HL-60/S4 treated with retinoic acid at 250 ng/mL for 4 days and 3 days (cell line): ENCODE data around the gene PRPS1.
"Not testable (repeated sequence)": the region's sequence is repeated elsewhere in the genome, so short reads cannot be mapped to it uniquely, and the experiment has no call there.

Source experiments
- in situ Hi-C: fragments of 300-500 bp; cut with MboI; formaldehyde crosslinking; loops from 2 replicates; pipeline ENCODE4 v1.7.0; 2022; ENCODE audit warnings: low sequenced_read_pairs

The PRPS1 gene

GRCh38 chrX:107627838-107628661 is at the start of gene PRPS1:
PRPS1 (plus strand) TSS chrX:107628510; CDS start chrX:107628629, 119 bp downstream.
- in situ Hi-C loops = no loop called here

GRCh38 chrX:107579956-107580355 is 48.4 kb upstream of the PRPS1 start:
- in situ Hi-C loops = no loop called here

GRCh38 chrX:107581923-107582322 is 46.4 kb upstream of the PRPS1 start:
- in situ Hi-C loops = no loop called here

GRCh38 chrX:107589243-107589642 is 39.1 kb upstream of the PRPS1 start:
- in situ Hi-C loops = no loop called here

- in situ Hi-C loops = no loop called here
Measured at GRCh38 chrX:107596651-107597050, 31.7 kb upstream of the PRPS1 start.

- in situ Hi-C loops = no loop called here
Measured at GRCh38 chrX:107597264-107597663, 31.0 kb upstream of the PRPS1 start.

- in situ Hi-C loops = no loop called here
Measured at GRCh38 chrX:107597791-107598190, 30.5 kb upstream of the PRPS1 start.

GRCh38 chrX:107599450-107599861 is 28.9 kb upstream of the PRPS1 start:
- in situ Hi-C loops = no loop called here

- in situ Hi-C loops = no loop called here
Measured at GRCh38 chrX:107600366-107600765, 27.9 kb upstream of the PRPS1 start.

- in situ Hi-C loops = no loop called here
Measured at GRCh38 chrX:107601326-107601725, 27.0 kb upstream of the PRPS1 start.

- in situ Hi-C loops = no loop called here
Measured at GRCh38 chrX:107601759-107602158, 26.6 kb upstream of the PRPS1 start.

GRCh38 chrX:107602694-107603239 is 25.5 kb upstream of the PRPS1 start:
- in situ Hi-C loops = no loop called here

GRCh38 chrX:107603429-107604159 is 24.7 kb upstream of the PRPS1 start:
- in situ Hi-C loops = no loop called here

- in situ Hi-C loops = not testable (repeated sequence)
Measured at GRCh38 chrX:107609061-107609460, 19.2 kb upstream of the PRPS1 start.

- in situ Hi-C loops = no loop called here
Measured at GRCh38 chrX:107610667-107611066, 17.6 kb upstream of the PRPS1 start.

GRCh38 chrX:107619885-107620322 is 8.4 kb upstream of the PRPS1 start:
- in situ Hi-C loops = no loop called here

- in situ Hi-C loops = no loop called here
Measured at GRCh38 chrX:107624893-107625292, 3.4 kb upstream of the PRPS1 start.

GRCh38 chrX:107625739-107626138 is 2.6 kb upstream of the PRPS1 start:
- in situ Hi-C loops = no loop called here

- in situ Hi-C loops = no loop called here
Measured at GRCh38 chrX:107626481-107626880, 1.8 kb upstream of the PRPS1 start.

- in situ Hi-C loops = no loop called here
Measured at GRCh38 chrX:107626916-107627315, 1.4 kb upstream of the PRPS1 start.

GRCh38 chrX:107628662-107629539 is 591 bp downstream of the PRPS1 start:
- in situ Hi-C loops = no loop called here
